Spleen (tissue), 11 donors: ENCODE measurements around the gene TAS2R8. TPM values are rescaled to one million over a fixed set of nuclear protein-coding genes. Genes with fewer than 3 reads are reported as not detected.

Experiments used
- DNase-seq: peaks from one replicate; pipeline ENCODE4 v3.0.0-alpha.2; 2020
- H3K27ac ChIP-seq, 8 donors: fragments of 200-600 bp; sonication (generic) in 7 of 8; 1 replicate in 4 of 8; 2 replicates in 4 of 8; pipeline versions ENCODE4 v1.5.0 to v1.8.0; 2016 to 2021; ENCODE audit warnings: inconsistent platforms in 4 of 8, mild to moderate bottlenecking in 4 of 8, moderate library complexity in 1 of 8
- H3K27me3 ChIP-seq, 7 donors: fragments of 200-600 bp; sonication (generic) in 6 of 7; replicated peaks in 1 of 7; 1 replicate in 4 of 7; 2 replicates in 3 of 7; pipeline versions ENCODE4 v1.5.0 to v1.8.0; 2016 to 2021; ENCODE audit warnings: inconsistent platforms in 3 of 7, mild to moderate bottlenecking in 1 of 7
- H3K36me3 ChIP-seq, 6 donors: fragments of 200-600 bp; sonication (generic) in 5 of 6; 1 replicate in 4 of 6; 2 replicates in 2 of 6; pipeline versions ENCODE4 v1.5.0 to v1.8.0; 2016 to 2021; ENCODE audit warnings: inconsistent platforms in 2 of 6
- H3K4me1 ChIP-seq, 6 donors: fragments of 200-600 bp; sonication (generic) in 5 of 6; 1 replicate in 3 of 6; 2 replicates in 3 of 6; pipeline versions ENCODE4 v1.5.0 to v1.8.0; 2016 to 2021; ENCODE audit warnings: inconsistent platforms in 3 of 6
- H3K4me3 ChIP-seq, 8 donors: fragments of 200-600 bp; sonication (generic) in 7 of 8; 1 replicate in 4 of 8; 2 replicates in 4 of 8; pipeline versions ENCODE4 v1.5.0 to v1.8.0; 2016 to 2021; ENCODE audit warnings: inconsistent platforms in 4 of 8, mild to moderate bottlenecking in 4 of 8, moderate library complexity in 2 of 8
- H3K9me3 ChIP-seq, 8 donors: fragments of 200-600 bp; sonication (generic) in 7 of 8; 1 replicate in 4 of 8; 2 replicates in 4 of 8; pipeline versions ENCODE4 v1.5.0 to v1.8.0; 2016 to 2021; ENCODE audit warnings: inconsistent platforms in 4 of 8
- CTCF ChIP-seq, 11 experiments: fragments of 200-600 bp in 7 of 11; fragments of 450-650 bp in 4 of 11; sonication (generic) in 4 of 11; IDR thresholded peaks in 8 of 11; conservative IDR thresholded peaks in 3 of 11; 1 replicate in 7 of 11; 2 replicates in 4 of 11; pipeline versions ENCODE4 v1.4.0 to v1.8.0; 2016 to 2021; ENCODE audit warnings: antibody characterized with exemption in 11 of 11, inconsistent platforms in 4 of 11, mild to moderate bottlenecking in 1 of 11
- POLR2A ChIP-seq, 3 donors: fragments of 450-650 bp; IDR thresholded peaks; one replicate each; pipeline ENCODE4 v1.5.1; 2017; ENCODE audit warnings: antibody characterized with exemption in 3 of 3, mild to moderate bottlenecking in 1 of 3
- POLR2AphosphoS5 ChIP-seq, 3 donors: sonication (generic); formaldehyde crosslinking; IDR thresholded peaks; one replicate each; pipeline ENCODE4 v1.5.1; 2017; ENCODE audit warnings: antibody characterized with exemption in 3 of 3
- WGBS, 5 donors: extraction: QIAGEN DNeasy Blood & Tissue Kit in 3 of 5; methylation state at CpG; one replicate each; pipeline versions ENCODE4 v1.1.5 to v1.1.7; 2013 to 2018; 5-methylcytosine and 5-hydroxymethylcytosine counted together
- intact Hi-C: fragments of 100-400 bp; cut with DNase I; formaldehyde crosslinking; loops from one replicate; pipeline ENCODE4 v1.15.0; 2023; ENCODE audit warnings: low total_unique reads
- polyA plus RNA-seq, 3 donors: library from polyadenylated mRNA; stranded (reverse); fragments of 200-250 nt; gene quantifications; one replicate each; pipeline ENCODE4 v1.2.1, GENCODE V29; 2013
- total RNA-seq, 7 donors: library from RNA; depleted of rRNA in 3 of 7; stranded (reverse); fragments of >200 nt in 3 of 7; fragmentation: NEBNext Ultra II Directional in 4 of 7; extraction: Animal tissue kit (Norgen Biotek cat#: 25700) in 4 of 7; gene quantifications; one replicate each; pipeline versions ENCODE4 v1.1.0 to v1.2.1, GENCODE V29; 2016 to 2021
- donor health status: healthy with polysubstance abuse.
- donor health status: DM: no; HTN: no; CAD: no; lungs with moderate emphysema.
- donor health status: DM: no; HTN: no; CAD: no.
- donor health status: Bipolar disorder and iron deficiency.
- donor health status: healthy.
- donor health status: DM: no; HTN: no; CAD: no.
- donor health status: DM: yes; HTN: yes; CAD: no.

TAS2R8 gene
- total and polyA plus RNA-seq, 10 donors: 0.06 TPM; not detected in 9

- Histone ChIP-seq H3K36me3 (no peaks in the 10 kb centered on the region), H3K4me1 (no peaks in the 10 kb centered on the region), H3K4me3 (no peak overlapping the region), H3K27me3 (no peaks in the 10 kb centered on the region), H3K27ac (no peak overlapping the region), H3K9me3 (no peaks in the 10 kb centered on the region)
- no peak for TF ChIP-seq POLR2AphosphoS5 (IDR thresholded peaks at IDR 0.05)
- TF ChIP-seq POLR2A (IDR thresholded peaks at IDR 0.05): no peak
- TF ChIP-seq CTCF (IDR thresholded peaks at IDR 0.05 in 8 of 11, conservative IDR thresholded peaks at IDR 0.05 in 3 of 11): no peak
- 75 to 86% (median 83%) methylated on average over 5 of the region's 5 CpGs for WGBS, 5 donors
- intact Hi-C loops: no loop called here
- no peak for DNase-seq
Measured at GRCh38 chr12:10783252-10783651, 23.8 kb downstream of the TAS2R8 start.

GRCh38 chr12:10779103-10779502, 28.0 kb downstream of the TAS2R8 start:
- DNase-seq: no peak
- no peaks in the 10 kb centered on the region for H3K4me1 ChIP-seq
- H3K27me3 ChIP-seq: peaks cover 0 to 5% (median 0%) of the 10 kb centered on the region in 7 donors
- H3K9me3 ChIP-seq: no peaks in the 10 kb centered on the region
- no peak overlapping the region for H3K27ac ChIP-seq
- no peaks in the 10 kb centered on the region for H3K36me3 ChIP-seq
- intact Hi-C loops: no loop called here
- TF ChIP-seq POLR2AphosphoS5 (IDR thresholded peaks at IDR 0.05) (no peak), CTCF (IDR thresholded peaks at IDR 0.05 in 8 of 11, conservative IDR thresholded peaks at IDR 0.05 in 3 of 11) (no peak), POLR2A (IDR thresholded peaks at IDR 0.05) (no peak)
- 79 to 94% (median 89%) methylated on average over 2 of the region's 2 CpGs for WGBS, 5 donors
- no peak overlapping the region for H3K4me3 ChIP-seq

GRCh38 chr12:10771132-10771733, 35.9 kb downstream of the TAS2R8 start:
- DNase-seq: no peak
- no peaks in the 10 kb centered on the region for H3K9me3 ChIP-seq
- intact Hi-C loops: loop anchor here (5.0 kb wide), 1 partner anchor 716 kb away; no protein-coding TSS in a partner anchor
- no peak overlapping the region for H3K4me3 ChIP-seq
- no peaks in the 10 kb centered on the region for H3K36me3 ChIP-seq
- H3K27ac ChIP-seq: no peak overlapping the region
- peaks cover 0 to 52% (median 2%) of the 10 kb centered on the region in 7 donors for H3K27me3 ChIP-seq
- WGBS, 5 donors: 0 to 2% (median 0%) methylated on average over 1 of the region's 1 CpG
- TF ChIP-seq CTCF (IDR thresholded peaks at IDR 0.05 in 8 of 11, conservative IDR thresholded peaks at IDR 0.05 in 3 of 11): peak; percentile 52 to 82 (median 67)
- TF ChIP-seq POLR2A (IDR thresholded peaks at IDR 0.05): no peak
- no peaks in the 10 kb centered on the region for H3K4me1 ChIP-seq

- Histone ChIP-seq H3K27ac (no peak overlapping the region), H3K4me3 (no peak overlapping the region), H3K4me1 (no peaks in the 10 kb centered on the region), H3K27me3 (peaks cover 0 to 25% (median 0%) of the 10 kb centered on the region in 7 donors), H3K9me3 (peaks cover 0 to 26% (median 22%) of the 10 kb centered on the region in 8 donors), H3K36me3 (no peaks in the 10 kb centered on the region)
- intact Hi-C loops: no loop called here
- 25 to 65% (median 55%) methylated on average over 2 of the region's 2 CpGs for WGBS, 5 donors
- TF ChIP-seq POLR2AphosphoS5 (IDR thresholded peaks at IDR 0.05): no peak
- no peak for TF ChIP-seq POLR2A (IDR thresholded peaks at IDR 0.05)
- TF ChIP-seq CTCF (IDR thresholded peaks at IDR 0.05 in 8 of 11, conservative IDR thresholded peaks at IDR 0.05 in 3 of 11): no peak
- DNase-seq: no peak
Measured at GRCh38 chr12:10759657-10760056, 47.4 kb downstream of the TAS2R8 start.
